HepG2 (cell line): ENCODE results near the gene EMP2. TPM values are rescaled to one million over a fixed set of nuclear protein-coding genes. Genes with fewer than 3 reads are reported as not detected.

Source experiments
- ATAC-seq: fragments of 200-7000 bp; cut with Tn5 transposase; 3 replicates; pipeline ENCODE4 v1.9.1; 2020; ENCODE audit warnings: mild to moderate bottlenecking, moderate library complexity
- BruUV-seq: library from RNA; stranded (reverse); fragments of 400-500 nt; replicated peaks from 2 replicates; lab custom pipeline; 2021; lab: Mats Ljungman, UMichigan
- CTCF ChIA-PET: fragments of 300-600 bp; formaldehyde crosslinking; extraction: SDS; loops from one replicate; lab custom pipeline; 2021; ENCODE audit warnings: low total read pairs, inconsistent platforms, low intra/inter-chr PET ratio; lab: Yijun Ruan, JAX
- POLR2A ChIA-PET: fragments of 350-600 bp; sonication (Branson Sonifier 250); formaldehyde crosslinking; loops from one replicate; lab custom pipeline; 2020; ENCODE audit warnings: antibody characterized with exemption, inconsistent platforms; lab: Yijun Ruan, JAX
- DNase-seq: peaks from one replicate; pipeline ENCODE4 v3.0.0-alpha.2; 2015; ENCODE audit warnings: low spot score
- FAIRE-seq: peaks from 3 replicates; lab custom pipeline; 2011; peaks lifted over from hg19 to GRCh38; lab: Jason Lieb, UNC
- H2AFZ ChIP-seq: one replicate; pipeline ENCODE4 v1.6.1; 2011; ENCODE audit warnings: low read length, inconsistent platforms
- H3K27ac ChIP-seq: fragments of 300-600 bp; 3 replicates; pipeline ENCODE4 v1.8.0; 2011; ENCODE audit warnings: mixed run types, mild to moderate bottlenecking, mixed read lengths, low read length, inconsistent platforms; ENCODE audit not compliant: insufficient read depth; ENCODE audit errors: extremely low read length
- H3K27me3 ChIP-seq, 2 experiments: fragments of 200-600 bp in 1 of 2; 2 replicates in 1 of 2; 3 replicates in 1 of 2; pipeline versions ENCODE4 v1.6.0 to v1.8.0; 2011; ENCODE audit warnings: low read length in 2 of 2, mild to moderate bottlenecking in 2 of 2, moderate library complexity in 2 of 2, inconsistent platforms in 1 of 2; ENCODE audit not compliant: insufficient read depth in 2 of 2, control insufficient read depth in 1 of 2
- H3K36me3 ChIP-seq, 2 experiments: fragments of 200-600 bp in 1 of 2; replicated peaks in 1 of 2; 2 replicates in 1 of 2; 3 replicates in 1 of 2; pipeline versions ENCODE4 v1.5.1 to v1.8.0; 2011; ENCODE audit warnings: low read length in 2 of 2, inconsistent platforms in 1 of 2; ENCODE audit not compliant: insufficient read depth in 2 of 2, control insufficient read depth in 1 of 2
- H3K4me1 ChIP-seq: 2 replicates; pipeline ENCODE4 v1.5.1; 2012; ENCODE audit warnings: low read length, inconsistent platforms; ENCODE audit not compliant: insufficient read depth
- H3K4me2 ChIP-seq: 2 replicates; pipeline ENCODE4 v1.6.0; 2011; ENCODE audit warnings: low read depth, low read length, inconsistent platforms
- H3K4me3 ChIP-seq, 3 experiments: fragments of 200-600 bp in 1 of 3; sonication (generic), shearing (Covaris generic) in 1 of 3; replicated peaks in 1 of 3; 2 replicates each; pipeline ENCODE4 v1.5.1; 2011 to 2016; ENCODE audit warnings: low read length in 3 of 3, inconsistent platforms in 2 of 3, low read depth in 2 of 3, mild to moderate bottlenecking in 2 of 3, control low read depth in 1 of 3, mixed read lengths in 1 of 3; ENCODE audit not compliant: insufficient read depth in 1 of 3
- H3K79me2 ChIP-seq: one replicate; pipeline ENCODE4 v1.6.1; 2011; ENCODE audit warnings: low read length, inconsistent platforms; ENCODE audit not compliant: insufficient read depth
- H3K9ac ChIP-seq: 2 replicates; pipeline ENCODE4 v1.6.0; 2011; ENCODE audit warnings: mild to moderate bottlenecking, low read depth, low read length, inconsistent platforms; ENCODE audit not compliant: insufficient read depth
- H3K9me3 ChIP-seq: 2 replicates; pipeline ENCODE4 v1.5.1; 2012; ENCODE audit warnings: mild to moderate bottlenecking, low read length
- H4K20me1 ChIP-seq: 2 replicates; pipeline ENCODE4 v1.6.0; 2011; ENCODE audit warnings: inconsistent platforms, mild to moderate bottlenecking, low read length, moderate library complexity; ENCODE audit not compliant: insufficient read depth
- KLF9 ChIP-seq: IDR thresholded peaks from 2 replicates; pipeline ENCODE4 v1.6.1; 2016; ENCODE audit warnings: low read depth
- MIER3 ChIP-seq: IDR thresholded peaks from 2 replicates; pipeline ENCODE4 v1.6.1; 2016; ENCODE audit warnings: missing compliant biosample characterization, borderline replicate concordance
- MIXL1 ChIP-seq: IDR thresholded peaks from 2 replicates; pipeline ENCODE4 v1.6.1; 2016
- NONO ChIP-seq, 2 experiments: fragments of 450-650 bp in 1 of 2; sonication (generic) in 1 of 2; formaldehyde crosslinking in 1 of 2; IDR thresholded peaks in 1 of 2; conservative IDR thresholded peaks in 1 of 2; 2 replicates each; pipeline versions ENCODE4 v1.6.1 to v1.8.0; 2017 to 2022; ENCODE audit warnings: mild to moderate bottlenecking in 1 of 2, missing genetic modification reagents in 1 of 2, moderate library complexity in 1 of 2
- NR3C1 ChIP-seq: sonication (generic); formaldehyde crosslinking; IDR thresholded peaks from 2 replicates; pipeline ENCODE4 v1.4.0; 2020; ENCODE audit warnings: missing genetic modification reagents
- SMAD3 ChIP-seq: sonication (generic); formaldehyde crosslinking; IDR thresholded peaks from 2 replicates; pipeline ENCODE4 v1.4.0; 2020; ENCODE audit warnings: missing genetic modification reagents
- STAG1 ChIP-seq: sonication (generic); formaldehyde crosslinking; IDR thresholded peaks from 2 replicates; pipeline ENCODE4 v1.4.0; 2020; ENCODE audit warnings: missing genetic modification reagents
- TBX2 ChIP-seq: sonication (generic); formaldehyde crosslinking; IDR thresholded peaks from 2 replicates; pipeline ENCODE4 v1.5.0; 2020; ENCODE audit warnings: missing genetic modification reagents, mild to moderate bottlenecking, borderline replicate concordance
- ZBTB4 ChIP-seq: sonication (generic); formaldehyde crosslinking; IDR thresholded peaks from 2 replicates; pipeline ENCODE4 v1.4.0; 2020; ENCODE audit warnings: missing genetic modification reagents, mild to moderate bottlenecking, borderline replicate concordance
- ZBTB7B ChIP-seq: sonication (generic); formaldehyde crosslinking; IDR thresholded peaks from 2 replicates; pipeline ENCODE4 v1.4.0; 2020; ENCODE audit warnings: missing genetic modification reagents
- ZFP91 ChIP-seq: sonication (generic); formaldehyde crosslinking; IDR thresholded peaks from 2 replicates; pipeline ENCODE4 v1.9.0; 2022; ENCODE audit warnings: missing genetic modification reagents, mild to moderate bottlenecking, borderline replicate concordance
- ZNF24 ChIP-seq: fragments of 450-650 bp; IDR thresholded peaks from 2 replicates; pipeline ENCODE4 v1.6.1; 2017; ENCODE audit warnings: antibody characterized with exemption, mild to moderate bottlenecking
- ZNF264 ChIP-seq: sonication (generic); formaldehyde crosslinking; IDR thresholded peaks from 2 replicates; pipeline ENCODE4 v1.4.0; 2020; ENCODE audit warnings: missing genetic modification reagents
- ZNF580 ChIP-seq: IDR thresholded peaks from 2 replicates; pipeline ENCODE4 v1.6.1; 2016; ENCODE audit warnings: low read depth, borderline replicate concordance
- ZNF768 ChIP-seq: sonication (generic); formaldehyde crosslinking; IDR thresholded peaks from 2 replicates; pipeline ENCODE4 v1.4.0; 2020; ENCODE audit warnings: missing genetic modification reagents
- WGBS: methylation state at CpG from one replicate; pipeline ENCODE4 v1.1.6; 2017; ENCODE audit warnings: low lambda C conversion rate; 5-methylcytosine and 5-hydroxymethylcytosine counted together
- in situ Hi-C: cut with HindIII; loops from 2 replicates; pipeline ENCODE4 v1.10.0; 2017; ENCODE audit warnings: low pct_unique_long_range_greater_than_20kb; ENCODE audit not compliant: extremely low pct_ligation_motif_present
- intact Hi-C: fragments of 100-400 bp; cut with micrococcal nuclease; formaldehyde crosslinking; loops from one replicate; pipeline ENCODE4 v1.10.0; 2022; ENCODE audit not compliant: unreplicated experiment
- polyA plus RNA-seq, 8 experiments: library from polyadenylated mRNA; depleted of rRNA in 3 of 8; stranded (reverse) in 7 of 8; unstranded in 1 of 8; fragments of >200 nt; fragmentation: Illumina TruSeq in 4 of 8; extraction: Trizol in 4 of 8; gene quantifications; 2 replicates each; pipeline versions ENCODE4 v1.2.1 to v1.2.3, GENCODE V29; 2011 to 2016; ENCODE audit warnings: low read depth in 4 of 8, missing spikeins in 1 of 8, mixed read lengths in 1 of 8; ENCODE audit not compliant: insufficient read depth in 1 of 8
- total RNA-seq, 5 experiments: library from RNA; depleted of rRNA; stranded (reverse); fragments of >200 nt; fragmentation: Illumina TruSeq; extraction: Trizol; gene quantifications; 2 replicates each; pipeline ENCODE4 v1.2.3, GENCODE V29; 2016; ENCODE audit warnings: low read depth in 1 of 5

Gene EMP2
- total and polyA plus RNA-seq, 2 of the 13 experiments (the other 11 are each of a cell fraction or from before 2014, with no cell fraction given), result 24.6 to 91.2 TPM

- ATAC-seq (peak; percentile 35), DNase-seq (peak; percentile 74), FAIRE-seq (peak; percentile 79)
- POLR2A ChIA-PET, result interaction anchor here (0.6 to 2.6 kb wide), 13 partner anchors 9 to 165 kb away, joined by 3 to 9 read pairs (median 3); partner anchors contain the start of gene NUBP1
- Histone ChIP-seq H3K9me3 (peaks cover 7% of the 10 kb centered on the region; the same call in 1 of the 2 replicates), H3K27ac (peak overlapping the region; percentile 10), H3K4me3 (peak overlapping the region; percentile 79 to 93 (median 79)), H4K20me1 (peaks cover 37% of the 10 kb centered on the region; the same call in 1 of the 2 replicates), H3K27me3 (peaks cover 0 to 3% of the 10 kb centered on the region in 2 experiments; a peak in 1 of 5 replicates), H3K9ac (peak overlapping the region; percentile 86; the same call in 1 of the 2 replicates), H3K4me2 (peak overlapping the region; percentile 77), H2AFZ (no peak overlapping the region), H3K36me3 (no peaks in the 10 kb centered on the region; a peak in 1 of 5 replicates), H3K4me1 (peaks cover 53% of the 10 kb centered on the region), H3K79me2 (peaks cover 49% of the 10 kb centered on the region)
- intact Hi-C loops, result no loop called here
- TSS peak; percentile 52 for BruUV-seq
- CTCF ChIA-PET, result interaction anchor here (1.2 to 2.0 kb wide), 3 partner anchors 57 to 89 kb away, joined by 4 to 8 read pairs (median 6); no protein-coding TSS in a partner anchor
- in situ Hi-C loops, result no loop called here
- 56% methylated on average over 20 of the region's 20 CpGs for WGBS
- peak; percentile 14; the same call in 1 of the 2 replicates for TF ChIP-seq ZNF768 (CRISPR knock-in tag)
- no peak for TF ChIP-seq KLF9 (CRISPR knock-in tag)
- TF ChIP-seq TBX2 (CRISPR knock-in tag), result no peak
- TF ChIP-seq ZNF264, result 0 out of 2 replicates have a peak, but pooled peaks have one; percentile 32
- peak; percentile 59; the same call in 1 of the 2 replicates for TF ChIP-seq MIER3 (CRISPR knock-in tag)
- no peak for TF ChIP-seq ZNF24
- peak; percentile 50; the same call in 1 of the 2 replicates for TF ChIP-seq ZFP91 (CRISPR knock-in tag)
- 0 out of 2 replicates have a peak, but pooled peaks have one; percentile 24 for TF ChIP-seq MIXL1
- TF ChIP-seq SMAD3, result no peak
- TF ChIP-seq ZNF580 (CRISPR knock-in tag), result peak; percentile 46; the same call in 1 of the 2 replicates
- no peak for TF ChIP-seq NR3C1 (CRISPR knock-in tag)
- TF ChIP-seq ZBTB4 (CRISPR knock-in tag), result peak; percentile 93
- 0 out of 2 replicates have a peak, but pooled peaks have one; percentile 17 for TF ChIP-seq STAG1 (CRISPR knock-in tag)
- TF ChIP-seq NONO (IDR thresholded peaks at IDR 0.05), result no peak
- no peak for TF ChIP-seq NONO (CRISPR knock-in tag; conservative IDR thresholded peaks at IDR 0.05)
- TF ChIP-seq ZBTB7B, result peak; percentile 63; the same call in 1 of the 2 replicates
Observed at GRCh38 chr16:10578474-10579316, 1.7 kb downstream of the EMP2 start.
